ENCODE results near the gene TNP2. TPM values are rescaled to one million over a fixed set of nuclear protein-coding genes. Genes with fewer than 3 reads are reported as not detected.

The TNP2 gene
- total and polyA plus RNA-seq, 2 donors (not counting 3 experiments of a cell fraction or from before 2014, with no cell fraction given), result not detected

GRCh38 chr16:11278681-11279628 is 9.8 kb upstream of the TNP2 start:
- no peak overlapping the region for H3K4me3 ChIP-seq (replicated peaks in 1 of 3; ENCODE audit: insufficient read depth in 1 of 3, low read depth in 1 of 3, low read length in 3 of 3)
- dilution Hi-C loops (cut with MboI; ENCODE audit: extremely low pct_ligation_motif_present, low sequenced_read_pairs) (no loop called here), intact Hi-C loops (cut with micrococcal nuclease) (no loop called here)
- H3K9me3 ChIP-seq (replicated peaks; ENCODE audit: control insufficient read depth, insufficient read depth, low read length), result no peaks in the 10 kb centered on the region
- no peaks in the 10 kb centered on the region for H3K79me2 ChIP-seq (ENCODE audit: control insufficient read depth, insufficient read depth, low read length)
- POLR2A ChIA-PET, result no interaction called here
- no peak overlapping the region for H2AFZ ChIP-seq (ENCODE audit: low read depth, low read length)
- H3K27ac ChIP-seq (ENCODE audit: insufficient read depth, low read depth, low read length), result no peak overlapping the region
- H3K36me3 ChIP-seq (ENCODE audit: control insufficient read depth in 2 of 2, extremely low read depth in 1 of 2, insufficient read depth in 2 of 2, low read length in 2 of 2), result no peaks in the 10 kb centered on the region
- no peak overlapping the region for H3K4me2 ChIP-seq (ENCODE audit: insufficient read depth, low read length)
- H3K27me3 ChIP-seq (ENCODE audit: control insufficient read depth in 2 of 2, insufficient read depth in 2 of 2, low read length in 2 of 2), result no peaks in the 10 kb centered on the region
- no peak overlapping the region for H3K9ac ChIP-seq (replicated peaks; ENCODE audit: extremely low read depth, insufficient read depth, low read length)
- no TSS peak for BruUV-seq (replicated peaks)
- no peak for TF ChIP-seq CTCF (IDR thresholded peaks at IDR 0.05; ENCODE audit: extremely low read depth in 1 of 2, insufficient read depth in 1 of 2, low read depth in 1 of 2, low read length in 2 of 2)
- no peak for TF ChIP-seq MYC (IDR thresholded peaks at IDR 0.05; ENCODE audit: low read depth, low read length)
- no peak for TF ChIP-seq FOS (IDR thresholded peaks at IDR 0.05; ENCODE audit: borderline replicate concordance, insufficient read depth, low read length)
- TF ChIP-seq MAX (IDR thresholded peaks at IDR 0.05; ENCODE audit: insufficient read depth, insufficient read length), result no peak
- no peak for TF ChIP-seq POLR2A (IDR thresholded peaks at IDR 0.05; ENCODE audit: low read depth, low read length)
- TF ChIP-seq GATA2 (IDR thresholded peaks at IDR 0.05; ENCODE audit: insufficient read depth, insufficient read length, low read depth, low read length), result no peak
- TF ChIP-seq JUN (IDR thresholded peaks at IDR 0.05; ENCODE audit: borderline replicate concordance, insufficient read depth, insufficient read length, low read depth), result no peak
- TF ChIP-seq EZH2 (IDR thresholded peaks at IDR 0.05; ENCODE audit: borderline replicate concordance, low read depth, low read length, severe bottlenecking), result no peak
- TF ChIP-seq POLR2AphosphoS5 (IDR thresholded peaks at IDR 0.05; ENCODE audit: insufficient read depth, low read depth, low read length), result no peak
- no peaks in the 10 kb centered on the region for H3K4me1 ChIP-seq (ENCODE audit: control insufficient read depth, extremely low read depth, insufficient read depth, low read length)
- H3K9me1 ChIP-seq (replicated peaks; ENCODE audit: control insufficient read depth, extremely low read depth, insufficient read depth, low read length), result no peaks in the 10 kb centered on the region
- H4K20me1 ChIP-seq (replicated peaks; ENCODE audit: control insufficient read depth, extremely low read depth, insufficient read depth, low read length), result no peaks in the 10 kb centered on the region
- CTCF ChIA-PET, result interaction anchor here (0.9 kb wide), 1 partner anchor 12 kb away, joined by 3 read pairs; no protein-coding TSS in a partner anchor
- FAIRE-seq, result peak; percentile 15
- no peak for DNase-seq (ENCODE audit: low read depth, low spot score)
